ENCODE results near the gene SRD5A2.
"Not testable (repeated sequence)": the region's sequence is repeated elsewhere in the genome, so short reads cannot be mapped to it uniquely, and the experiment has no call there.

SRD5A2 gene

DNA sequence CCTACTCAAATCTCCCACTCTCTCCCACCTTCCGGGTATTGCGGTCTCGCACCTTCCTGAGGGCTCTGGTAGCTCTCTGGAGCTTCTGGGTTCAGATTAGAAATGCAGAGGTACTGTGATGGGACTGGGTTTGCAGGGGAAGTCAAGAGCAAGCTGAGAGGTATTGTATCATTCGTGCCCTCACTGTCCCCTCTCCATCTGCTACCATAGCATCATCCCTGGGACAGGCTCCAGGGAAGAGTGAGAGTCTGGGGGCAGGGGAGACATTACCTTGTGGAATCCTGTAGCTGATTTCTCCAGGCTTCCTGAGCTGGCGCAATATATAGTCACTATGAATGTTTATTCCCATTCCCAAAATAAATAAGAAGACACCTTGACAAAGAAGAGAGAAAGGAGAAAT is 49.6 kb downstream of the SRD5A2 start:
- no peak for DNase-seq

DNA sequence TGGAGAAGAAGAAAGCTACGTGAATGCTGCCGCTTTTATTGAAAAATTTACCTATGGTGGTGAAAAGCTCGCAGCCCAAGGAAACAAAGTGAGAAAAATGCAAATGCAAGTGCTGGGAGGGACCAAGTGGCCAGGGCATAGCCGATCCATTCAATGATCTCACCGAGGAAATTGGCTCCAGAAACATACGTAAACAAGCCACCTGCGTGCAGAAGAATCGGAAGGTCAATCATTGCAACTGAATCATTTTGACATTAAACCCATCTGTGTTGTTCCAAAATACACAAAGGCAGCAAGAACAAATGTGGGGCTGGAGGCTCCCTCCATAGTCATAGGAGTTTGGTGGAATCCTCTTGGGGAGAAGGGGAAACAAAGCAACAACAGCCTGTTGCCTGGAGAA is 51.5 kb downstream of the SRD5A2 start:
- DNase-seq: no peak

DNA sequence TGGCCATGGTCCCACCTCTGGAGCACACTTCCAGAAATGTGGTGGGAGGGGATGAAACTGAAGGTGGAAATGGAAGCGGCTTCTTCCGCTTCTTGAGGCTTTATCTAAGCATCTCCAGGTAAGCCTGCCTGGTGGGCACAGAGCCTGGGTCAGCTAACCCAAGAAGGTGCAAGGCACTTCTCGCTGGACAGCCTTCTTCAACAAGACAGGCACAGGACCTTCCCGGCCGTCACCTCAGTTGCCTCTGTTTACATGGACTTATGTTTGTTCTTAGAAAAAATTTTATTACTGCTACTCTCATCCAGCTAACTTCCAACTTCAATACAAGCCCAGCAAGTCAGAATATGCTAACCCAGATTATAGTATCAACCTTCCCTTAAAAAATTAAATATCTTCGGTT is 51.9 kb downstream of the SRD5A2 start:
- no peak for DNase-seq

DNA sequence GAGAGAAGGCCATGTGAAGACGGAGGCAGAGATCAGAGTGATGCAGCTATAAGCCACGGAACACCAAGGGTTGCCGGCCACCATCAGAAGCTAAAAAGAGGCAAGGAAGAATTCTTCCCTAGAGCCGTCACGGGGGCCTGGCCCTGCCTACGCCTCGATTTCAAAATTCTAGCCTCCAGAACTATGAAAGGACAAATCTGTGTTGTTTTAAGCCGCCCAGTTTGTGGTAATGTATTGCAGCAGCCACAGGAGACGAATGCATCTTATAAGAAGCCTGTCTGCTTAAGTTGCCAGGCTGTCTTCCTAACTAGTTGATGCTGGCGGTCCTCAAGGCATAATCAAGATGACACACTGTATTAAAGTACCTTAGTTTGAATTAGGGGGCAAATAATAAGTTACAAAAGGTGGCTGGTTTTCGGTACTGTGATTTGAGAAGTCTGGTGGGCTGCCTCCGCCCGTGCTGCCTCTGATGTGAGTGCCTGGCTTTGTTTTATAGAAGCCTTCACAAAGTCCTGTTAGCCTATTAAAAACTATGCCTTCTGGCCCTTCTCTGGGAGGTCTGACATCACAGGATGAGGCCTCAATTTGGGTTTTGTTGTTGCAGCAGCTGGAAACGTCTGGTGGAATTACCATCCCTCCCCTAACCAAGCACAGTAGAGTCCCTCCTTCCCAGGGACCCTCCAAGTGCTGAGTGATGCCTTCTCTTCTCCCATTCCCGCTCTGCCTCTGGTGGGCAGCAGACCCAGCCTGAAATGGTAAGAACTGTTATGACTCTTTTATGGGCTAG is 53.6 kb downstream of the SRD5A2 start:
- no peak for DNase-seq

DNA sequence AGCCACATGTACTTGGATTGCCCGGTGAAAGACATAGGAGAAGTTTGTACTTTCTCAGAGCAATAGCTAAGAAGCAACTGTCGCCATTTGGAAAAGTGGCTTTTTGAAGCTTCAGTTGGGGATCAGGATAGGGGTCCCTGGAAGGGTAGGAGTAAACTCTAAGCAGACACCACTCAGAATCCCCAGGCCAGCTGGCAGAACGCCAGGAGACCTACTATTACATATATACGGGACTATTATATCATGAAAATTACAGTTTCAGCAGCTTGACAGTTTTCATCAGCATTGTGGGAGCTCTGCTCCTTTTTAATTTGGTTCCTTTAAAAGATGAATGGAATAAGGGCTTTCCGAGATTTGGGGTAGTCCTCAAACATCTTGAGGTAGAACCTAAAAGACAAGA is 54.9 kb downstream of the SRD5A2 start:
- DNase-seq: no peak

DNA sequence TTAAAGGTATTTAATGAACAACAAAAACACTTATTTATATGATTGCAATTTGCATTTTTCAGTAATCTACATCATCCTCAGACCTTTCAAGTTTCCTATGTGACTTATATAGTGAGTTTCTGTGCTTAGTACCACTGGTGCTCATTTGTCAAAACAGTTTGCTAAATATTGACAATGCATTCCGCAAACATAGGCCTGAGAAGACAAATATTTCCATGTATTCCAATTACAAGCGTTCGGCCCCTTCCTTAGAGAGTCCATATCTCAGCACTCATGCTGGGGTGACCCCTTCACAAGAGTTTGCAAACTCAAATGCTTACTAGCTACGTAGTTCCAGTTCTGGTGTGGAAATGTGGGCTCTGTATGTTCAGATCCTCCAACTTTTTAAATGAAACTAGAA is 56.1 kb downstream of the SRD5A2 start:
- no peak for DNase-seq

DNA sequence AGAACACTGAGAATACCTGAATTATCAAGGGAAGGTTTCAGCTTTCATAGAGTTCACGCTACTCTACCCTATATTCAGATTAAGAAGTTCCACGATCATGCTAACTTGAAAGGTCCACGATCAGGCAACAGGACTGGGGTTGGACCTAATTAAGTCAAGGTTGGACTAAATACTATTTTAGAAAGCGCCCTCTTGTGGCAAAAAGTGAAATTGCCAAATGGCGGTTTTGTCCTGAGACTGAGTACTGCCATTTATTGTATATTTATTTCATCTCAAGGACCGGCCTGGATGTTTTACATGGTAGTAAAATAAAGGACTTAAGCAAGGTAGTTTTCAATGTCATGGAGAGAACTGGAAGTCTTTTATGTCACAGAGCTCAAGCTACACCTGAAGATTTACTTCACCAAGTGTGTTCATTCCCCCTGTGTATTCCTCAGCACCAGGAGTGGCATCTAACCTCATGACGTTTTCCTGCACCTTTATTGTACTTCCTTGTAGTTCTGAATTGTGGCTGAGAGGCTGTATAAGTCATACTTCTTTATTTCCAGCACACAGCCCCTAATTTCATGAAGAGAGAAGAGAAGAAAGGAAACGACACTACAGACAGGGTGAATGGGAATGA is 56.8 kb downstream of the SRD5A2 start:
- DNase-seq: no peak

DNA sequence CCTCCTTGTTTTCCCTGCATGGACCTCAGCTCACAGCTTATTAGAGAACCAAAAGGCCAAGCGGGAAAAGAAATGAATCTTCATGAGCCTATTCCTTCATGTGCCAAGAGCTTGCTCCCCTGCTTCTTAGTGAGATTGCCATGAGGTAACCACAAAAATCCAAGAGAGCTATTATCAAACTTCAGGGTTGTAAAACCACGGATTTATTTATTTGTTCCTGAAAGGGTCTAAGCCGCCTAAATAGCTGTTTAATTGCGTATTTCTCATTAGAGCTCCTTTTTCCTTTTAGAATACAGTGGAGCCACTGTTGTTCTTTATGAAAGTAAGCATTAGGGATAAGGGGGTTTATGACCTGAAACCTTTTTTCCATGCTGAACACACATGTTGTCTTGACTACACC is 58.0 kb downstream of the SRD5A2 start:
- no peak for DNase-seq

DNA sequence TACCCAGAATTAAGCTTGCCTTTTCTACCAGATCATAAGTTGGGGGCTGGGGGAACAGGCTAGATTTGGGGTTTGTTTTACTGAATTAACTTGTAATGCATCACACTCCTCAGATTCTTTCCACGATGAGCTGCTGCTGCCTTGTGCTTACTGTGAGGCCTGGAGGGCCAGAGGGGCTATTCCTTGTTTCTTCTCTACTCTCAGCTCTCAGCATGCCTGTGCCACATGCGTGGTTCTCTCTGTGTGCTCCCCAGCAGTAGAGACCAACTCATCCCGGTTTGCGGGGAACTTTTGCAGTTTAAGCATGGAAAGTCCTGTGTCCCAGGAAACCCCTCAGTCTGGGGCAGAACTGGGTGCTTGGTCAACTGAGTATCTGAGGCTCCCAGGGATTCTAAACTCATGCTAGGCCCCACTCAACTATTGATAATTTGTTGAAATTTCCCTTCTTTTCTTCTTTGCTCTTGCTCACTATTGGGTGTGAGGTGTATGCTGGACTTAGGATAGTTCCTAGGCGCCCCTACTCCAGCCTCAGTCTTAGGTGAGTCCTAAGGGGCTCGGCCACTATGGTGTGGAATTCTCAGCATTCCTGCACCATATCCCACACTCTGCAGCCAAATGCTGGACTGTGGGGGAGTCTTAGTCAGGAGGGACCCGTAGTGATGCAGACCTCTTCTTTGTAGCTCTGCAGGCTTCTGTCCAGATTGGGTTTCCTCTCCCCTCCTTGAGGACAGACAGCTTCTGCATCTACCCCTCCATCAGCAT is 63.1 kb downstream of the SRD5A2 start:
- no peak for DNase-seq

DNA sequence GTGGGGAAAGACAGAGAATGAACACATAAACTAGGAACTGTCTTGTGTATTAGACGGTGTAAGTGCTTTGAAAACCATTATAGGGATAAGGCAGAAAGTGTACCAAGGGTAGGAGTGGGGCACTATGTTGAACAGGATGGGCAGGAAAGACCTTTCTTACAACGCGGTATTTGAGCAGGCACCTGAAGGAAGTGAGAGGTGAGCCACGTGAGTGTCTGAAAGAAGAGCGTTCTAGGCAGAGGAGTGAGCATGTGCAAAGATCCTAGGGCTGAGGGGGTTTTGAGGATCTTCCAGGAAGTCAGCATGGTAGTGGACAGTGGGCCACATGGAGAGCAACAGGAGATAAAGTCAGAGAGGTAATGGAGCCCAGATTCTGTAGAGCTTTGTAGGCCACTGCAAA is 65.2 kb downstream of the SRD5A2 start:
- no peak for DNase-seq

DNA sequence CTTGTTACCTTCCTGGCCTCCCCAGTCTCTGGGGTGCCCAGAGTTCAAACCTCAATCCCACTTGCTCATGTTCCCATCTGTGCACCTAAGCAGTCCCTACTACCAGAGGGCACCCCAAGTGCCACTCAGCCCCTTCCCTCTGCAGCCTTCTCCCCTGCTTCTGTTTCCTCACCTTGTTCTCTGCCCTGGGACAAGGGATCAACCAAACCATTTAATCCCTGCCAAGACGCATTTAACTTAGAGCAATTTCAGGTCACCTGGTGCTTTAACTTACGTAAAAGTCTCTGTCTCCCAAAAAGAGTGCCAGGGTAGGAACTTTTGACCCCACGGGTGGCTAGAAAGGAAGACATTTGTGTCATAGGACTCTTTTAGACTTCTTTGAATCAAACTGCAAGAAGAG is 67.2 kb downstream of the SRD5A2 start:
- no peak for DNase-seq

DNA sequence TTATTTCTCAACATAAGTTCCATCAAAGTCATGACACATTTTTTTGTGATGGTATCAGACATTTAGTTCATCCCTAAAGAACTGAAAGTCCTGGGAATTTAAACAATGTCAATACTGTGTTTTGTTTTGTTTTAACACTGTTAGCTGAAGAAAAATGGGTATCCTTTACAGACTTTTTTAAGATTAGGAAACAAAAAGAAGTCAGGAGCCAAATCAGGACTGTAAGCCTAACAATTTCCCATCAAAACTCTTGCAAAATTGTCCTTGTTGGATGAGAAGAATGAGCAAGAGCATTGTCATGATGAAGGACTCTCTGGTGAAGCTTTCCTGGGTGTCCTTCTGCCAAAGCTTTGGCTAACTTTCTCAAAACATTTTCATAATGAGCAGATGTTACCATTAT is 69.4 kb downstream of the SRD5A2 start:
- DNase-seq: no peak

DNA sequence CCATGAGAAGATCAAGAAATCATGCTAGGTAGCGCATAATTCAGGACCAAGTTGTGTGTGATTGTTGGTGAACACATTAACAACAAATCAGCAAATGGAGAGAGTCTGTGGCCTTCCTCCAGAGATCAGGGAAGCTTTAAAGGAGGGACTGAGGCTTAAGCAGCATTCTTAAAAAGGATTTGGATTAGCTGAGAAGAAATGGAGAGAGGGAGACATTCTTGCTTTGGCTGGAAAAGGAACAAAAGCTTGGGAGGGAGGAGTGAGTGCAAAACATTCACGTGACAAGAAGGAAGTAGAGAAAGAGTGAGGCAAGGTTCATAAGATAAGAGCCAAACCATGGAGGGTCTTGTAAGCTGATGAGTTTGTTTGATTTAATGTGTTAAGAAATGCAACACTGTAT is 75.6 kb downstream of the SRD5A2 start:
- no peak for DNase-seq

DNA sequence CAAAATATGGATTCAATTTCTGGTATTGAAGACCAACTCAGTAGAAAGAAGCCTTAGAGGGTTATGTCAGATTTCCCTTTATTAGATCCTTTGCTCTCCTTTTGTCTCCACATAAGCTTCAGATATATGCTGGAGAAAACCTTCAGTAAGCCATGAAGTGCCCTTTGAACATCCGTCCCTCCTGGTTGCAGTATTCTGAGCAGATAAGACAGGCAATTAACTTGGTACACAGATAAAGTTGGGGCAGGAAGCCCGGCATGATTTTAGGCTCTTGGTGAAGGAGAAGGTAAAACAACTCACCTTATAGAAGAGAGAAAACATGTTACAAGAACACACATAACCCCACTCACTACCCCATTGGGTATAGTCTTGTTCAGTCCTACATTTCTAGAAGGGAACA is 76.4 kb downstream of the SRD5A2 start:
- no peak for DNase-seq

DNA sequence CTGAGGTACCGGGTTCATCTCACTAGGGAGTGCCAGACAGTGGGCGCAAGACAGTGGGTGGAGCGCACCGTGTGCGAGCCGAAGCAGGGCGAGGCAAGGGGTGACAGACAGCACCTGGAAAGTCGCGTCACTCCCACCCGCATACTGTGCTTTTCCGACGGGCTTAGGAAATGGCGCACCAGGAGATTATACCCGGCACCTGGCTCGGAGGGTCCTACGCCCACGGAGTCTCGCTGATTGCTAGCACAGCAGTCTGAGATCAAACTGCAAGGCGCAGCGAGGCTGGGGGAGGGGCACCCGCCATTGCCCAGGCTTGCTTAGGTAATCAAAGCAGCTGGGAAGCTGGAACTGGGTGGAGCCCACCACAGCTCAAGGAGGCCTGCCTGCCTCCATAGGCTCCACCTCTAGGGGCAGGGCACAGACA is 84.3 kb downstream of the SRD5A2 start:
- DNase-seq: not testable (repeated sequence)

DNA sequence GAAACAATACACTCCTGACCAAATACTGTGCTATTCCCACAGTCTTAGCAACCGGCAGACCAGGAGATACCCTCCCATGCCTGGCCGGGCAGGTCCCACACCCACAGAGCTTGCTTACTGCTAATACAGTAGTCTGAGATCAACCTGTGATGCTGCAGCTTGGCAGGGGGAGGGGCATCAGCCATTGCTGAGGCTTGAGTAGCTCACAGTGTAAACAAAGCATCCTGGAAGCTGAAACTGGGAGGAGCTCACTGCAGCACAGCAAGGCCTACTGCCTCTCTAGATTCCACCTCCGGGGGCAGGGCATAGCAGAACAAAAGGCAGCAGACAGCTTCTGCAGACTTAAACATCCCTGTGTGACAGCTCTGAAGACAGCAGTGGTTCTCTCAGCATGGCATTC is 91.4 kb downstream of the SRD5A2 start:
- DNase-seq: not testable (repeated sequence)

DNA sequence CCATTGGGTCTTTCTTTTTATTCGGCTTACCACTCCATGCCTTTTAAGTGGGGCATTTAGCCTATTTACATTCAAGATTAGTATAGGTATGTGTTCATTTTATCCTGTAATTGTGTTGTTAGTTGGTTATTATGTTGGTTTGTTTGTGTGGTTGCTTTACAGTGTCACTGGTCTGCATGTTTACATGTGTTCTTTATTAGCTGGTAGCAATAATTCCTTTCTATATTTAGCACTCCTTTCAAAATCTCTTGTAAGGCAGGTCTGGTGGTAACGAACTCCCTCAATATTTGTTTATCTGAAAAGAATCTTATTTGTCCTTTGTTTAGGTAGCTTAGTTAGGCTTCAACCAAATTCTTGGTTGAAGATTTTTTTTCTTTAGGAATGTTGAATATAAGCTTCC is 97.5 kb downstream of the SRD5A2 start:
- DNase-seq: no peak

DNA sequence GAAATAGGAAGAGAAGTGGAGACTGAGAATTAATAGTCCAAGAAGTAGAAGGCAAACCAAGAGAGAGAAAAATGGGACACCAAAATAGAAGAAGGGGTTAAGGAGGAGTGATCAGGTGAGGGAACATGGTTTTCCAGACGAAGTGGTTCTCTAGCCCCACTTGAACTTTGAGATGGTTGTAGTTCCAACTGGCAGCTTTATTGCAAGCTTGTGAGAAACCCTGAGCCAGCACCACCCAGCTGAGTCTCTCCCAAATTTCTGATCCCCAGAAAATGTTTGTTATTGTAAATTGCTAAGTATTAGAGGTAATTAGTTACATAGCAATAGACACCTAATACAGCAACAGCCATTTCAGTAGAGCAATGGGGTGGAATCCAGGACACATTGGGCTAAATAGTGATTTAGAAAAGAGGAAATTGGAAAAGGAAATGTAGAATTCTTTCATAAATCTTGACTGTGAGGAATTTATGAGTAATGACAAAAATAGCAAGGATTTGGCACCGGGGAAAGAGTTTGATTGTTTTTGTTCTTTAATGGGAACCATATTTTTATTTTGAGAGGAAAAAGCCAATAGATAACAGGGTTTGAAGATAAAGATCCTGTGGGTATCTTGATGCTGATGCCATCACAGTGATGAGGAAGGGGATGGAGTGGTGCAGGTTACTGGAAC is 104.1 kb downstream of the SRD5A2 start:
- DNase-seq: no peak

DNA sequence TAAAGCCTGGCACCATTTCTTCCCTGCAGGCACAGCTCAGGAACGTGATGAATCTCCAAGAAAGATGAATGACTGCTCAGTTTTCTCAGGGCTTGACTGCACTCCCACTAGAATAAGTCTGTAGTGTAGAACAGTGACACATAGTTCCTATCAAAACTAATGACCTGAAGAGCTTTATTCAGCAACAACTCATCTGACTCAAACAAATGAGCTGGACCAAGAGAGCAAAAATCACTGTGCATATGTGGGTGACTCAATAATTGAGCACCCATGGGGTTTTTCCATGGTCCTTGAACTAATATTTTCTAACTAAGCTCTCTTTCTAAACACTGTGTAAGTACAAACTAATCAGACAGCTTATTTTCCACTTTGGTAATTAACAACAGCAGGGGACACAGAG is 105.0 kb downstream of the SRD5A2 start:
- DNase-seq: no peak

DNA sequence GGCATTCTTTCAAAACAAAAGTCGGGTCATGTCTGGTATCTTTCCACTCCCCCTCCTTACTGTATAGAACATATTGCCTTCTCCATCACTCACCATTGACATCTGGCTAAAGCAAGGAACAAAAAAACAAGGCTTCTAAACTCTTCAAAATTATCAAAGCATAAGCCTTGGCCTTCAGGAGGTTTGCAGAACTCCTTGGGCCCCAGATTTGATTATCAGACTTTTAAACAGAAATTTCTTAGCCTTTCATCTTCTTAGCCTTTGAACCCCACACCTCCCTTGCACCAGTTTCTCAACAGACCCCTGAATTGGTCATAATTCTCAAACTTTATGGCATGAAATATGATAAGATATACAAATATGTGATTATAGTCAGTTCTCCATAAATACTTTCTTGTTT is 106.4 kb downstream of the SRD5A2 start:
- no peak for DNase-seq

Data from NCI-H226 (cell line).